Small intestine (tissue), 7 donors: ENCODE results near the gene DSG1. TPM values are rescaled to one million over a fixed set of nuclear protein-coding genes. Genes with fewer than 3 reads are reported as not detected.
A peak's percentile ranks its signal among the peaks of the same experiment; 100 is the strongest.
"Not testable (repeated sequence)": the region's sequence is repeated elsewhere in the genome, so short reads cannot be mapped to it uniquely, and the experiment has no call there.

Experiments
- DNase-seq, 2 donors: peaks; one replicate each; pipeline versions ENCODE4 v3.0.0 to v3.0.0-alpha.2; 2013
- FAIRE-seq: peaks from 2 replicates; lab custom pipeline; 2012; peaks lifted over from hg19 to GRCh38; lab: Jason Lieb, UNC
- H3K27ac ChIP-seq, 3 donors: one replicate each; pipeline ENCODE4 v1.5.1; 2013; ENCODE audit warnings: low read length in 2 of 3, mild to moderate bottlenecking in 2 of 3, control low read depth in 1 of 3, inconsistent platforms in 1 of 3, low read depth in 1 of 3, moderate library complexity in 1 of 3
- H3K27me3 ChIP-seq, 3 donors: one replicate each; pipeline ENCODE4 v1.6.1; 2013; ENCODE audit warnings: low read length in 3 of 3, inconsistent platforms in 1 of 3; ENCODE audit not compliant: control insufficient read depth in 3 of 3, insufficient read depth in 3 of 3
- H3K36me3 ChIP-seq, 3 donors: one replicate each; pipeline ENCODE4 v1.6.1; 2013; ENCODE audit warnings: low read length in 3 of 3, inconsistent platforms in 1 of 3, low read depth in 1 of 3, mild to moderate bottlenecking in 1 of 3, moderate library complexity in 1 of 3; ENCODE audit not compliant: control insufficient read depth in 3 of 3, insufficient read depth in 2 of 3
- H3K4me1 ChIP-seq, 3 donors: one replicate each; pipeline ENCODE4 v1.6.1; 2013; ENCODE audit warnings: low read length in 2 of 3, inconsistent platforms in 1 of 3, low read depth in 1 of 3, mild to moderate bottlenecking in 1 of 3, moderate library complexity in 1 of 3; ENCODE audit not compliant: control insufficient read depth in 3 of 3, insufficient read depth in 2 of 3
- H3K4me3 ChIP-seq, 3 donors: one replicate each; pipeline ENCODE4 v1.5.1; 2013; ENCODE audit warnings: low read length in 3 of 3, control low read depth in 1 of 3, inconsistent platforms in 1 of 3, low read depth in 1 of 3, mild to moderate bottlenecking in 1 of 3, moderate library complexity in 1 of 3
- H3K9me3 ChIP-seq, 2 donors: one replicate each; pipeline ENCODE4 v1.6.1; 2013; ENCODE audit warnings: low read depth in 1 of 2, low read length in 1 of 2; ENCODE audit not compliant: control insufficient read depth in 2 of 2, insufficient read depth in 1 of 2
- WGBS, 3 donors: extraction: QIAGEN DNeasy Blood & Tissue Kit; methylation state at CpG; one replicate each; pipeline ENCODE4 v1.1.7; 2013; 5-methylcytosine and 5-hydroxymethylcytosine counted together
- polyA plus RNA-seq, 4 donors: library from polyadenylated mRNA; stranded (reverse) in 3 of 4; unstranded in 1 of 4; fragments of 200-250 nt in 3 of 4; fragments of 120-200 nt in 1 of 4; gene quantifications; one replicate each; pipeline versions ENCODE4 v1.2.1 to v1.2.3, GENCODE V29; 2013
- donor health status: healthy with polysubstance abuse.
- donor health status: control.
- donor health status: control.
- donor health status: Bipolar disorder and iron deficiency.
- donor health status: healthy.

Gene DSG1
- polyA plus RNA-seq, 4 donors = 0.03 to 0.13 TPM; not detected in 2

GRCh38 chr18:31280502-31280901 is 37.5 kb upstream of the DSG1 start:
- Histone ChIP-seq H3K4me3 (no peak overlapping the region), H3K36me3 (no peaks in the 10 kb centered on the region), H3K9me3 (peaks cover 0 to 1% of the 10 kb centered on the region in 2 donors), H3K27me3 (no peaks in the 10 kb centered on the region), H3K4me1 (peaks cover 0 to 11% (median 2%) of the 10 kb centered on the region in 3 donors), H3K27ac (no peak overlapping the region)
- no peak for DNase-seq
- no peak for FAIRE-seq
- 73 to 95% (median 94%) methylated on average over 2 of the region's 2 CpGs for WGBS, 3 donors

GRCh38 chr18:31281437-31281836 is 36.5 kb upstream of the DSG1 start:
- H3K27me3 ChIP-seq = no peaks in the 10 kb centered on the region
- peaks cover 0 to 5% of the 10 kb centered on the region in 2 donors for H3K9me3 ChIP-seq
- H3K27ac ChIP-seq = no peak overlapping the region
- no peak overlapping the region for H3K4me3 ChIP-seq
- peaks cover 0 to 11% (median 0%) of the 10 kb centered on the region in 3 donors for H3K4me1 ChIP-seq
- DNase-seq (no peak), FAIRE-seq (no peak)
- H3K36me3 ChIP-seq = no peaks in the 10 kb centered on the region

- not testable (repeated sequence) for H3K4me3 ChIP-seq, FAIRE-seq, H3K27me3 ChIP-seq, H3K27ac ChIP-seq, DNase-seq, H3K36me3 ChIP-seq, H3K4me1 ChIP-seq
- WGBS, 3 donors = 69 to 82% (median 73%) methylated on average over 3 of the region's 3 CpGs
- H3K9me3 ChIP-seq = peaks cover 0 to 19% of the 10 kb centered on the region in 2 donors
These were observed 28.5 kb upstream of the DSG1 start for GRCh38 chr18:31289446-31289845.

GRCh38 chr18:31291688-31292087 is 26.3 kb upstream of the DSG1 start:
- DNase-seq (no peak), FAIRE-seq (no peak)
- Histone ChIP-seq H3K9me3 (peaks cover 0 to 13% of the 10 kb centered on the region in 2 donors), H3K27me3 (no peaks in the 10 kb centered on the region), H3K4me1 (peaks cover 0 to 3% (median 0%) of the 10 kb centered on the region in 3 donors), H3K27ac (no peak overlapping the region), H3K4me3 (no peak overlapping the region), H3K36me3 (no peaks in the 10 kb centered on the region)

- H3K36me3 ChIP-seq = no peaks in the 10 kb centered on the region
- H3K4me1 ChIP-seq = peaks cover 0 to 3% (median 0%) of the 10 kb centered on the region in 3 donors
- H3K4me3 ChIP-seq = no peak overlapping the region
- no peak for FAIRE-seq
- H3K27ac ChIP-seq = no peak overlapping the region
- H3K9me3 ChIP-seq = peaks cover 0 to 8% of the 10 kb centered on the region in 2 donors
- WGBS, 3 donors = 56 to 84% (median 75%) methylated on average over 5 of the region's 5 CpGs
- no peak for DNase-seq
- no peaks in the 10 kb centered on the region for H3K27me3 ChIP-seq
These were observed 23.7 kb upstream of the DSG1 start for GRCh38 chr18:31294199-31294747.

GRCh38 chr18:31297248-31297647 is 20.7 kb upstream of the DSG1 start:
- Histone ChIP-seq H3K4me1 (peaks cover 0 to 10% (median 3%) of the 10 kb centered on the region in 3 donors), H3K4me3 (no peak overlapping the region), H3K36me3 (no peaks in the 10 kb centered on the region), H3K27me3 (no peaks in the 10 kb centered on the region), H3K27ac (no peak overlapping the region), H3K9me3 (peaks cover 0 to 5% of the 10 kb centered on the region in 2 donors)
- 90 to 92% (median 90%) methylated on average over 2 of the region's 2 CpGs for WGBS, 3 donors
- FAIRE-seq (no peak), DNase-seq (no peak)

GRCh38 chr18:31301201-31301655 is 16.7 kb upstream of the DSG1 start:
- WGBS, 3 donors = 69 to 75% (median 73%) methylated on average over 3 of the region's 3 CpGs
- Histone ChIP-seq H3K36me3 (no peaks in the 10 kb centered on the region), H3K4me1 (peaks cover 0 to 20% (median 3%) of the 10 kb centered on the region in 3 donors), H3K4me3 (no peak overlapping the region), H3K27me3 (no peaks in the 10 kb centered on the region), H3K27ac (peak overlapping the region in 1 of 3 donors; percentile 26), H3K9me3 (no peaks in the 10 kb centered on the region)
- peak; percentile 23 to 65 for DNase-seq
- no peak for FAIRE-seq

- H3K4me1 ChIP-seq = peaks cover 0 to 20% (median 3%) of the 10 kb centered on the region in 3 donors
- FAIRE-seq = peak; percentile 39
- no peaks in the 10 kb centered on the region for H3K36me3 ChIP-seq
- DNase-seq = peak; percentile 81 to 93
- no peaks in the 10 kb centered on the region for H3K9me3 ChIP-seq
- H3K4me3 ChIP-seq = no peak overlapping the region
- H3K27ac ChIP-seq = peak overlapping the region in 1 of 3 donors; percentile 10
- no peaks in the 10 kb centered on the region for H3K27me3 ChIP-seq
These were observed 15.0 kb upstream of the DSG1 start for GRCh38 chr18:31302991-31303390.

- H3K4me3 ChIP-seq = no peak overlapping the region
- H3K27me3 ChIP-seq = no peaks in the 10 kb centered on the region
- no peaks in the 10 kb centered on the region for H3K36me3 ChIP-seq
- FAIRE-seq (no peak), DNase-seq (no peak)
- H3K4me1 ChIP-seq = peaks cover 0 to 20% (median 3%) of the 10 kb centered on the region in 3 donors
- H3K9me3 ChIP-seq = no peaks in the 10 kb centered on the region
- H3K27ac ChIP-seq = no peak overlapping the region
- WGBS, 3 donors = 66 to 84% (median 77%) methylated on average over 3 of the region's 3 CpGs
These were observed 14.2 kb upstream of the DSG1 start for GRCh38 chr18:31303771-31304170.
